ENCODE results near the gene SSX2IP.

DNA sequence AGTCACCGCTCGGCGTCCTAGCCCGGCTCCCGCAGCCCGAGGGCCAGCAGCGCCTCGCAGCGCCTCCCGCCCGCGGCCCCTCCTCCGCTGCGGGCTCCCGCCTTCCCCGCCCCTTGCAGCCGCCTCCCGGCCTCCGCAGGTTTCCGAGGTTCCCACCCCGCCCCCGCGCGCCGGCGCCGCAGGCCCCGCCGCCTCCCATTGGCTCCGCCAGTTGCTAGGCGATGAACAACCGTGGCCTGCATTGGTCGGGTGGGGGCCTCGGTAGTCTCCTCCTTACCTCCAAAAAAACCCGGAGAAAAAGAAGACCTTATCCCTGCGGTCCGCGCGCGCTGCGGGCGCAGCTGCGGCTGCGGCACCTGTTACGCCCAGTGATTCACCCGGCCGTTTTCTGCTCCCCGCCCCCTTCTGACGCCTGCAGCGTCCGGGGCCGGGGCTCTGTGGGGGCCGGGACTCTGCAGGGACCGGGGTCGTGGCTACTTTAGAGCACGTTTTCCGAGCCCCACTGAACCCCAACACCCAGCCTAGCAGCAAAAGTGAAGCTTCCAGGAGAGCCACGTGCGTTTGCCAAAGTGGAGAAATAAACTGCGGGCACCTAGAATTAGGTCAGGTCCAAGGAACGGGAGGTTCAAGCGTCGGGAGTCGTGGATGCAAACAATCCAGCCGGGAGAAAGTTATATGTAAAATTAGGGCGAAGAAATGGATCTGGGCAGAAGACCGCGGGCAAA, at the start of gene SSX2IP:
- no peak for TF ChIP-seq POLR2A (IDR thresholded peaks at IDR 0.05; ENCODE audit: low read depth)
- TF ChIP-seq, protein P1, sequence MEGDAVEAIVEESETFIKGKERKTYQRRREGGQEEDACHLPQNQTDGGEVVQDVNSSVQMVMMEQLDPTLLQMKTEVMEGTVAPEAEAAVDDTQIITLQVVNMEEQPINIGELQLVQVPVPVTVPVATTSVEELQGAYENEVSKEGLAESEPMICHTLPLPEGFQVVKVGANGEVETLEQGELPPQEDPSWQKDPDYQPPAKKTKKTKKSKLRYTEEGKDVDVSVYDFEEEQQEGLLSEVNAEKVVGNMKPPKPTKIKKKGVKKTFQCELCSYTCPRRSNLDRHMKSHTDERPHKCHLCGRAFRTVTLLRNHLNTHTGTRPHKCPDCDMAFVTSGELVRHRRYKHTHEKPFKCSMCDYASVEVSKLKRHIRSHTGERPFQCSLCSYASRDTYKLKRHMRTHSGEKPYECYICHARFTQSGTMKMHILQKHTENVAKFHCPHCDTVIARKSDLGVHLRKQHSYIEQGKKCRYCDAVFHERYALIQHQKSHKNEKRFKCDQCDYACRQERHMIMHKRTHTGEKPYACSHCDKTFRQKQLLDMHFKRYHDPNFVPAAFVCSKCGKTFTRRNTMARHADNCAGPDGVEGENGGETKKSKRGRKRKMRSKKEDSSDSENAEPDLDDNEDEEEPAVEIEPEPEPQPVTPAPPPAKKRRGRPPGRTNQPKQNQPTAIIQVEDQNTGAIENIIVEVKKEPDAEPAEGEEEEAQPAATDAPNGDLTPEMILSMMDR (IDR thresholded peaks at IDR 0.05) = no peak

Measured in esophagus muscularis mucosa (tissue), 3 donors.